H9 (cell line): ENCODE results near the gene ANGPTL8. TPM values are rescaled to one million over a fixed set of nuclear protein-coding genes. Genes with fewer than 3 reads are reported as not detected.
A peak's percentile ranks its signal among the peaks of the same experiment; 100 is the strongest.

ENCODE experiments used
- DNase-seq: peaks from one replicate; pipeline ENCODE4 v3.0.0-alpha.2; 2017
- H2AFZ ChIP-seq: one replicate; pipeline ENCODE4 v1.6.1; 2013; ENCODE audit warnings: mild to moderate bottlenecking, low read length, control low read depth, moderate library complexity
- H2AK5ac ChIP-seq: 2 replicates; pipeline ENCODE4 v1.6.1; 2013; ENCODE audit warnings: low read length, control low read depth, mixed read lengths; ENCODE audit not compliant: insufficient read length
- H2BK120ac ChIP-seq: one replicate; pipeline ENCODE4 v1.6.1; 2013; ENCODE audit warnings: low read depth, mild to moderate bottlenecking, low read length, control low read depth, inconsistent platforms; ENCODE audit not compliant: poor library complexity, severe bottlenecking
- H2BK12ac ChIP-seq: 2 replicates; pipeline ENCODE4 v1.6.1; 2013; ENCODE audit warnings: low read length, control low read depth, mixed read lengths, low read depth; ENCODE audit not compliant: insufficient read length
- H2BK15ac ChIP-seq: 2 replicates; pipeline ENCODE4 v1.6.1; 2013; ENCODE audit warnings: low read depth, low read length, control low read depth
- H2BK20ac ChIP-seq: one replicate; pipeline ENCODE4 v1.6.1; 2013; ENCODE audit warnings: low read depth, mild to moderate bottlenecking, low read length, control low read depth, inconsistent platforms; ENCODE audit not compliant: poor library complexity, severe bottlenecking
- H2BK5ac ChIP-seq: 2 replicates; pipeline ENCODE4 v1.6.1; 2013; ENCODE audit warnings: low read length, control low read depth, mixed read lengths; ENCODE audit not compliant: insufficient read length
- H3K14ac ChIP-seq: 2 replicates; pipeline ENCODE4 v1.6.1; 2013; ENCODE audit warnings: low read length, control low read depth; ENCODE audit not compliant: insufficient read depth
- H3K18ac ChIP-seq: 2 replicates; pipeline ENCODE4 v1.6.1; 2013; ENCODE audit warnings: low read depth, mild to moderate bottlenecking, mixed read lengths, low read length, control low read depth; ENCODE audit not compliant: insufficient read length
- H3K23ac ChIP-seq: 2 replicates; pipeline ENCODE4 v1.6.1; 2013; ENCODE audit warnings: low read length, control low read depth, mixed read lengths, low read depth; ENCODE audit not compliant: insufficient read length
- H3K23me2 ChIP-seq: 2 replicates; pipeline ENCODE4 v1.6.1; 2013; ENCODE audit warnings: low read depth, mild to moderate bottlenecking, mixed read lengths, low read length, control low read depth; ENCODE audit not compliant: insufficient read length, poor library complexity, severe bottlenecking
- H3K27ac ChIP-seq: 2 replicates; pipeline ENCODE4 v1.5.1; 2013; ENCODE audit warnings: low read length, control low read depth, mixed read lengths, low read depth; ENCODE audit not compliant: insufficient read length
- H3K27me3 ChIP-seq: 2 replicates; pipeline ENCODE4 v1.6.1; 2013; ENCODE audit warnings: low read length, control low read depth, inconsistent platforms; ENCODE audit not compliant: insufficient read depth
- H3K4ac ChIP-seq: 2 replicates; pipeline ENCODE4 v1.6.1; 2013; ENCODE audit warnings: low read depth, mild to moderate bottlenecking, control low read depth, inconsistent platforms, low read length, moderate library complexity
- H3K4me1 ChIP-seq: 2 replicates; pipeline ENCODE4 v1.6.1; 2013; ENCODE audit warnings: low read length, control low read depth, inconsistent platforms; ENCODE audit not compliant: insufficient read depth
- H3K4me2 ChIP-seq: 2 replicates; pipeline ENCODE4 v1.6.1; 2013; ENCODE audit warnings: low read length, control low read depth, mixed read lengths; ENCODE audit not compliant: insufficient read length, insufficient read depth
- H3K56ac ChIP-seq: 2 replicates; pipeline ENCODE4 v1.6.1; 2013; ENCODE audit warnings: low read depth, mild to moderate bottlenecking, mixed read lengths, low read length, control low read depth; ENCODE audit not compliant: insufficient read length
- H3K79me1 ChIP-seq: 2 replicates; pipeline ENCODE4 v1.6.1; 2013; ENCODE audit warnings: low read depth, mild to moderate bottlenecking, moderate library complexity, low read length, control low read depth, inconsistent platforms; ENCODE audit not compliant: insufficient read depth, poor library complexity, severe bottlenecking
- H3K79me2 ChIP-seq: 2 replicates; pipeline ENCODE4 v1.6.1; 2013; ENCODE audit warnings: low read length, control low read depth, inconsistent platforms; ENCODE audit not compliant: insufficient read depth
- H3K9ac ChIP-seq: 2 replicates; pipeline ENCODE4 v1.6.1; 2013; ENCODE audit warnings: low read length, control low read depth, mixed read lengths; ENCODE audit not compliant: insufficient read length; ENCODE audit errors: extremely low read depth
- H3K9me3 ChIP-seq: one replicate; pipeline ENCODE4 v1.6.1; 2013; ENCODE audit warnings: low read depth, low read length, inconsistent platforms; ENCODE audit not compliant: control insufficient read depth
- H3T11ph ChIP-seq: one replicate; pipeline ENCODE4 v1.6.1; 2013; ENCODE audit warnings: mild to moderate bottlenecking, low read length, control low read depth, inconsistent platforms
- H4K20me1 ChIP-seq: one replicate; pipeline ENCODE4 v1.6.1; 2013; ENCODE audit not compliant: control insufficient read depth, insufficient read length, insufficient read depth
- H4K5ac ChIP-seq: 2 replicates; pipeline ENCODE4 v1.6.1; 2013; ENCODE audit warnings: low read depth, mild to moderate bottlenecking, mixed read lengths, low read length, control low read depth; ENCODE audit not compliant: insufficient read length
- H4K8ac ChIP-seq: replicated peaks from 2 replicates; pipeline ENCODE4 v1.6.1; 2013; ENCODE audit warnings: low read length, control low read depth, mixed read lengths, low read depth; ENCODE audit not compliant: insufficient read length
- H4K91ac ChIP-seq: 2 replicates; pipeline ENCODE4 v1.6.1; 2013; ENCODE audit warnings: low read depth, mild to moderate bottlenecking, moderate library complexity, mixed read lengths, low read length, control low read depth; ENCODE audit not compliant: insufficient read length
- H3K27ac Mint-ChIP-seq, 3 experiments: 2 replicates in 2 of 3; 3 replicates in 1 of 3; pipeline ENCODE4 v1.8.0; 2020 to 2021; ENCODE audit warnings: mixed read lengths in 3 of 3, mild to moderate bottlenecking in 1 of 3, moderate library complexity in 1 of 3
- H3K27me3 Mint-ChIP-seq: 2 replicates; pipeline ENCODE4 v1.8.0; 2021; ENCODE audit warnings: low read depth, mild to moderate bottlenecking, moderate library complexity, mixed read lengths
- H3K36me3 Mint-ChIP-seq, 3 experiments: 2 replicates in 2 of 3; 3 replicates in 1 of 3; pipeline ENCODE4 v1.8.0; 2020 to 2021; ENCODE audit warnings: low read depth in 3 of 3, mixed read lengths in 3 of 3; ENCODE audit not compliant: insufficient read depth in 1 of 3
- H3K4me1 Mint-ChIP-seq, 2 experiments: 2 replicates each; pipeline ENCODE4 v1.8.0; 2020; ENCODE audit warnings: mixed read lengths in 2 of 2
- H3K4me3 Mint-ChIP-seq, 2 experiments: 2 replicates in 1 of 2; 3 replicates in 1 of 2; pipeline ENCODE4 v1.8.0; 2020 to 2021; ENCODE audit warnings: mild to moderate bottlenecking in 2 of 2, mixed read lengths in 2 of 2, moderate library complexity in 1 of 2
- H3K9me3 Mint-ChIP-seq, 2 experiments: 2 replicates in 1 of 2; 3 replicates in 1 of 2; pipeline ENCODE4 v1.8.0; 2020; ENCODE audit warnings: mild to moderate bottlenecking in 2 of 2, mixed read lengths in 2 of 2, moderate library complexity in 1 of 2
- WGBS: extraction: QIAGEN DNeasy Blood & Tissue Kit; methylation state at CpG from one replicate; pipeline ENCODE4 v1.1.7; 2013; ENCODE audit warnings: missing lambda C conversion rate, low lambda C conversion rate, mixed read lengths; ENCODE audit not compliant: insufficient read length; ENCODE audit errors: extremely low coverage; 5-methylcytosine and 5-hydroxymethylcytosine counted together
- total RNA-seq: library from RNA; stranded (reverse); gene quantifications from 2 replicates; pipeline ENCODE4 v1.2.1, GENCODE V29; 2021
- TF ChIP-seq, protein P1 (sequence below): fragments of 200-600 bp; sonication (generic); conservative IDR thresholded peaks from 3 replicates; pipeline ENCODE4 v1.8.0; 2021; ENCODE audit warnings: antibody characterized with exemption, mild to moderate bottlenecking

ANGPTL8 gene
- total RNA-seq, 1 experiment from 2014 or later = not detected

GRCh38 chr19:11195681-11196080, 43.7 kb upstream of the ANGPTL8 start:
- no peak overlapping the region for H3K9ac ChIP-seq
- no peak overlapping the region for H2AFZ ChIP-seq
- no peak overlapping the region for H3K27ac ChIP-seq
- no peak overlapping the region for H2BK120ac ChIP-seq
- WGBS = no CpG with 5 or more reads among the region's 12 CpGs
- peaks cover 2% of the 10 kb centered on the region; the same call in 1 of the 2 replicates for H3K27me3 Mint-ChIP-seq
- no peak overlapping the region for H3K14ac ChIP-seq
- H3K9me3 ChIP-seq = no peaks in the 10 kb centered on the region
- H3K56ac ChIP-seq = no peak overlapping the region
- H3K4me1 Mint-ChIP-seq = peaks cover 6 to 13% of the 10 kb centered on the region in 2 experiments
- TF ChIP-seq, protein P1, sequence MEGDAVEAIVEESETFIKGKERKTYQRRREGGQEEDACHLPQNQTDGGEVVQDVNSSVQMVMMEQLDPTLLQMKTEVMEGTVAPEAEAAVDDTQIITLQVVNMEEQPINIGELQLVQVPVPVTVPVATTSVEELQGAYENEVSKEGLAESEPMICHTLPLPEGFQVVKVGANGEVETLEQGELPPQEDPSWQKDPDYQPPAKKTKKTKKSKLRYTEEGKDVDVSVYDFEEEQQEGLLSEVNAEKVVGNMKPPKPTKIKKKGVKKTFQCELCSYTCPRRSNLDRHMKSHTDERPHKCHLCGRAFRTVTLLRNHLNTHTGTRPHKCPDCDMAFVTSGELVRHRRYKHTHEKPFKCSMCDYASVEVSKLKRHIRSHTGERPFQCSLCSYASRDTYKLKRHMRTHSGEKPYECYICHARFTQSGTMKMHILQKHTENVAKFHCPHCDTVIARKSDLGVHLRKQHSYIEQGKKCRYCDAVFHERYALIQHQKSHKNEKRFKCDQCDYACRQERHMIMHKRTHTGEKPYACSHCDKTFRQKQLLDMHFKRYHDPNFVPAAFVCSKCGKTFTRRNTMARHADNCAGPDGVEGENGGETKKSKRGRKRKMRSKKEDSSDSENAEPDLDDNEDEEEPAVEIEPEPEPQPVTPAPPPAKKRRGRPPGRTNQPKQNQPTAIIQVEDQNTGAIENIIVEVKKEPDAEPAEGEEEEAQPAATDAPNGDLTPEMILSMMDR = no peak
- H3K4ac ChIP-seq = no peak overlapping the region
- H2BK20ac ChIP-seq = no peak overlapping the region
- no peak overlapping the region for H4K8ac ChIP-seq
- peaks cover 4% of the 10 kb centered on the region for H3K23me2 ChIP-seq
- H3K79me2 ChIP-seq = no peaks in the 10 kb centered on the region
- H4K91ac ChIP-seq = no peak overlapping the region
- no peaks in the 10 kb centered on the region for H3K79me1 ChIP-seq
- H2BK5ac ChIP-seq = no peak overlapping the region
- H3K4me2 ChIP-seq = no peak overlapping the region
- H4K5ac ChIP-seq = no peak overlapping the region
- H3K18ac ChIP-seq = no peak overlapping the region
- no peak for DNase-seq
- H2BK15ac ChIP-seq = no peak overlapping the region
- H3K9me3 Mint-ChIP-seq = no peaks in the 10 kb centered on the region
- peak overlapping the region in 1 of 2 experiments; percentile 38; a peak in 3 of 5 replicates for H3K4me3 Mint-ChIP-seq
- no peak overlapping the region for H2BK12ac ChIP-seq
- H3T11ph ChIP-seq = no peak overlapping the region
- peaks cover 9 to 34% (median 32%) of the 10 kb centered on the region in 3 experiments; a peak in 6 of 7 replicates for H3K36me3 Mint-ChIP-seq
- H3K27me3 ChIP-seq = no peaks in the 10 kb centered on the region
- no peaks in the 10 kb centered on the region for H4K20me1 ChIP-seq
- H3K4me1 ChIP-seq = no peaks in the 10 kb centered on the region; the same call in 1 of the 2 replicates
- no peak overlapping the region; a peak in 1 of 7 replicates for H3K27ac Mint-ChIP-seq
- no peak overlapping the region for H2AK5ac ChIP-seq
- no peak overlapping the region for H3K23ac ChIP-seq
